ENCODE data around the gene HDAC4.

DNA sequence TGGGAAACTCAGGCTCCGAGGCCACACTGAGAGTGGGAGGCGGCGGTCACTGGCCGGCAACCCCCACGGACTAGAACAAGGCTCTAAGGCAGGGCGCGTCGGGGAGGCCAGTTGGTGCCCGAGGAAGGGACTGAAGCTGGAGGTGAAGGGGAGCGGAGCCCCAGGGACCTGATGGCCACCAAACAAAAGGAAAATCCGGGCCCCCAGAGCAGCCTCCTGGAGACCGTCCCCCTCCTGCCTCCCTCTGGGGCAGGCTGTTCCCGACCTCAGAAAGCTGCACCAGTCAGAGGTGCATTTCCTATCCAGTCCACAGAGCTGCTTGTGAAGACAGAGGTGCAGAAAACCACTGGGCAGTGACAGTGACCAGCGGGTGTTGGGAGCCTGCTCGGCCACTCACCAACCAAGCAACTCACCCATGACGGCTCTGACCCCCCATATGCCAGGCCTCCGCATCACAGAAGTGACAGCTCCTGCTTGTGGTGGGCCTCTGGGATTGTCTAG lies 380.2 kb downstream of the HDAC4 start:
- TF ChIP-seq, protein P1, sequence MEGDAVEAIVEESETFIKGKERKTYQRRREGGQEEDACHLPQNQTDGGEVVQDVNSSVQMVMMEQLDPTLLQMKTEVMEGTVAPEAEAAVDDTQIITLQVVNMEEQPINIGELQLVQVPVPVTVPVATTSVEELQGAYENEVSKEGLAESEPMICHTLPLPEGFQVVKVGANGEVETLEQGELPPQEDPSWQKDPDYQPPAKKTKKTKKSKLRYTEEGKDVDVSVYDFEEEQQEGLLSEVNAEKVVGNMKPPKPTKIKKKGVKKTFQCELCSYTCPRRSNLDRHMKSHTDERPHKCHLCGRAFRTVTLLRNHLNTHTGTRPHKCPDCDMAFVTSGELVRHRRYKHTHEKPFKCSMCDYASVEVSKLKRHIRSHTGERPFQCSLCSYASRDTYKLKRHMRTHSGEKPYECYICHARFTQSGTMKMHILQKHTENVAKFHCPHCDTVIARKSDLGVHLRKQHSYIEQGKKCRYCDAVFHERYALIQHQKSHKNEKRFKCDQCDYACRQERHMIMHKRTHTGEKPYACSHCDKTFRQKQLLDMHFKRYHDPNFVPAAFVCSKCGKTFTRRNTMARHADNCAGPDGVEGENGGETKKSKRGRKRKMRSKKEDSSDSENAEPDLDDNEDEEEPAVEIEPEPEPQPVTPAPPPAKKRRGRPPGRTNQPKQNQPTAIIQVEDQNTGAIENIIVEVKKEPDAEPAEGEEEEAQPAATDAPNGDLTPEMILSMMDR (conservative IDR thresholded peaks at IDR 0.05; ENCODE audit: low read length), result no peak
- no peak for TF ChIP-seq EZH2phosphoT487 (IDR thresholded peaks at IDR 0.05; ENCODE audit: borderline replicate concordance)

Data from Loucy (cell line).